AML-193 (cell line): ENCODE data around the gene CA6.
"Not testable (repeated sequence)": the region's sequence is repeated elsewhere in the genome, so short reads cannot be mapped to it uniquely, and the experiment has no call there.

Source experiments
- DNase-seq, 2 experiments: peaks; one replicate each; lab custom pipeline; 2025; lab: John Stamatoyannopoulos, UW

CA6 gene

GRCh38 chr1:8969937-8970336, 24.3 kb downstream of the CA6 start:
- no peak for DNase-seq

GRCh38 chr1:8970870-8971337, 25.2 kb downstream of the CA6 start:
- DNase-seq = no peak

- DNase-seq = no peak
Observed at GRCh38 chr1:8974551-8974950, 28.9 kb downstream of the CA6 start.

- DNase-seq = no peak
Observed at GRCh38 chr1:8976338-8976737, 30.7 kb downstream of the CA6 start.

DNA sequence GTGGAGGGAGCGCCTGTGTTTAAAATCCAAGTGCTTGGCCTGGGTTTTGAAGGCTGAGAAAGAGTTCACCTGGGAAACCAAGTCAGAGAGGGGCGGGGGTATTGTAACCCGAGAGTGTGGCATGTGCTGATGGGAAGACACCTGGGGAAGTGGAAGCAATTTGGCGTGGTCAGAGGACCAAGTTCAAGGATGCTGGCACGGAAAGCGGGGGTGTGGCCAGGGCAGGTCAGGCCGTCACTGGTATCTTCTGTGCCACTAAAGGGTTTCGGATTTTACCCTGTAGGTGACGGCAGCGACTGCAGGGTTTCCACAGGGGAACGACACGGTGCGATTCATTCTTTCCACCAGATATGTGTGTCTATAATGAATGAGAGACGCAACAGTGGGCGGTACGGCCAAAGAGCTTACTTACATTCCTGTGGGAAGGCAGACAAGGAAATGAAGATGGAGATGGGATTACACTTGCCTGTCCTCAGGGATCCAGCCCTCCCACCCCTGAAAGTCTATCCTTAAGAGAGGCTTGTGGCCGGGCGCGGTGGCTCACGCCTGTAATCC, 31.3 kb downstream of the CA6 start:
- no peak for DNase-seq

DNA sequence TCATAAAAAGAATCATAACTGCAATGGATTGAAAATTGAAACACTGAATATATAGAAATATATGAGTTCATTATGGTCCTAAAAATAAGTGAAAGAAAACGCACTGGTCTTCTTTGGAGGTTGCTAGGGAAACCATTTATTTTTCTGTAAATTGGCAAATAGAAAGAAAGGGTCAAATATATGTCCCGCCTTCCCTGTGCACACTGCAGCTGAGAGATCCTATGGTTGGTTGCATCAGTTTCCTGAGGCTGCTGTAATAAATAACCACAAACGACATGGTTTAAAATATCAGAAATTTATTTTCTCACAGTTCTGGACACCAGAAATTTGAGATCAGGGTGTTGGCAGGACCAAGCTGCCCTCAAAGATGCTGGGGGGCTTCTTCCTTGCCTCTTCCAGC, 35.0 kb downstream of the CA6 start:
- peak; percentile 67 to 68 for DNase-seq

DNA sequence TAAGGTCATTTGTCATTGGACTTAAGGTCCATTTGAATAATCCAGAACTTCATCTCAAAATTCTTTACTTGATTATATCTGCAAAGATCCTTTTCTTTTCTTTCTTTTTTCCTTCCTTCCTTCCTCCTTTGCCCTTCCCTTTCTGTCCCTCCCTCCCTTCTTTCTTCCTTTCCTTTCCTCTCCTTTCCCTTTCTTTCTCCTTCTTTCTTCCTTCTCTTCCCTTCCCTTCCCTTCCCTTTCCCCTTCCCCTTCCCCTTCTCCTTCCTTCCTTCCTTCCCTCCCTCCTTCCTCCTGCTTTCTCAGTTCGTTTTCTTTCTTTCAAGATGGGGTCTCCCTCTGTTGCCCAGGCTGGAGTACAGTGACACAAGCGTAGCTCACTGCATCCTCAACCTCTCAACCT, 35.5 kb downstream of the CA6 start:
- DNase-seq = no peak

DNA sequence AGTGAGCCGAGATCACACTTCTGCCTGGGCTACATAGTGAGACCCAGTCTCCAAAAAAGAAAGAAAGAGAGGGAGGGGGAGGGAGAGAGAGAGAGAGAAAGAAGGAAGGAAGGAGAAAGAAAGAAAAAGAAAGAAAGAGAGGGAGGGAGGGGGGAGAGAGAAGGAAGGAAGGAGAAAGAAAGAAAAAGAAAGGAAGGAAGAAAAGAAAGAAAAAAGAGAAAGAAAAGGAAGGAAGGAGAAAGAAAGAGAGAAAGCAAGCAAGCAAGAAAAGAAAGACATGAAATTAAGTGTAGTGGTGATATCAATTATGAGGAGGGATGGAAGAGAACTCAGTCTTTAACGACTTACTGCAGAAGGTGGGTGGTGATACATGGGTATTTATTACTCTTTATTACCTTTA, 38.5 kb downstream of the CA6 start:
- no peak for DNase-seq

DNA sequence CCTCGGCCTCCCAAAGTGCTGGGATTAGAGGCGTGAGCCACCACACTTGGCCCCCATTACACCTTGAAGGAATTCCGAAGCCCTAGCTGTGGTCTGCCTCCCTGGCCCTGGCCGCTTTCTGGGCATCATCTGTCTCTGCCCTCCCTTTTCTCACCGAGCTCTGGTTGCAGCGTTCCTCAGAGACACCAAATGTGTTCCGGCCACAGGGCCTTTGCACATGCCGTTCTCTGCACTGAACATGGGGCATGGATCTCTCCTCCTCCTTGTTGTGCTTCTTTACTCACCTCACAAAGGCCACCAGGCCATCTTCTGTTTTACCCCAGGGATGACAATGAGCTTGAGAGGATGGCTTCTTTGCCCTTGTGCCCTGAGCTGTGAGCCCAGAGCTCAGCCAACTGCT, 39.3 kb downstream of the CA6 start:
- DNase-seq = no peak

- DNase-seq = no peak
Observed at GRCh38 chr1:8985915-8986813, 40.5 kb downstream of the CA6 start.

GRCh38 chr1:8986814-8987190, 41.1 kb downstream of the CA6 start:
- DNase-seq = no peak

DNA sequence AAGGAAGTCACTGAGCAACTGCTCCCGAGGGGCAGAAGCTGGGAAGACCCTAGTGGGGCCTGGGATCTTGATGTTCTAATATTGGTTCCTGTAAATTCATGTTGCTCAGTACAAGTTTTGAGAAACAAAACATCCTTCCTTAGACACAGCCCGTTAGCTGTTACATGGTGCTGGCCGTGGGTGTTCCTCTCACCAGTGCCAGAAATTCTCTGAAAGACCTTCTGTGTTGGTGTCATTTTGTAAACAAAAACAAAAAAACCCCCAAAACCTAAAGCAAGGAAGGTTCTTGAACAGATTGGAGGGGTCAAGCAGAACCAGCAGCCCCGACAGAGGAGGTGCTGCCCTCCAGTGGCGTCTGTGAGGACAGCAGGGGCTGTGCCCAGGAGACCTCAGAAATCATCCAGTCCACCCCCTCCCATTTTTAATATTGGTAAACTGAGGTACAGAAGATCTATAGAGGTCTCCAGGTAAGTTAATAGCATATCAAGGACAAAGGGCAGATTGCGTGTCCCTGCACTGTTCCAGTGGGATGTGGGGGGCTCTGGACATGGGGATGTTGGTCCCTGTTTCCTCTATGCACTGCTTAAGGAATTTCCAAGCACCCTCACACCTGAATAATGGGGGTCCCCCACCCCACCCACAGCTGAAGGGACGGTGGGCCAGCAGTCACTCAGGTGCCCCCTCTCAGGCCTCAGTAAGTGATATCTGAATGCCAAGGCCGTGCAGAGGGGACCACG, 42.4 kb downstream of the CA6 start:
- no peak for DNase-seq

DNA sequence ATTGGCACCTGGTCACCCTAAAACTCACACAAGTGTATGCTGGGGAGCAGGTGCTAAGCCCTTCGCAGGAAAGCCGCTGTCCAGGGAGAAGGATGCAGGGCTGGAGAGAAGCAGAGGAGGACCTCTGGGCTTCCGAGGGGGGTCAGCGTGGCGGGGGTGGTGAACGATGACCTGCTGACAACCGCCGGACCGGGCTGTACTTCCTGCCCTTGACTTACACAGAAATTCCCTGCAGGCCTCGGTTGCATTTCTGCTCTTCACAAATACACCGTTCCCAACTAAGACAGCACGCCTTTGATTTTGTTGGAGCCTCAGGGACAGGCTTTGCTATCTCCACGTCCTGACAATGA, 42.9 kb downstream of the CA6 start:
- no peak for DNase-seq

DNA sequence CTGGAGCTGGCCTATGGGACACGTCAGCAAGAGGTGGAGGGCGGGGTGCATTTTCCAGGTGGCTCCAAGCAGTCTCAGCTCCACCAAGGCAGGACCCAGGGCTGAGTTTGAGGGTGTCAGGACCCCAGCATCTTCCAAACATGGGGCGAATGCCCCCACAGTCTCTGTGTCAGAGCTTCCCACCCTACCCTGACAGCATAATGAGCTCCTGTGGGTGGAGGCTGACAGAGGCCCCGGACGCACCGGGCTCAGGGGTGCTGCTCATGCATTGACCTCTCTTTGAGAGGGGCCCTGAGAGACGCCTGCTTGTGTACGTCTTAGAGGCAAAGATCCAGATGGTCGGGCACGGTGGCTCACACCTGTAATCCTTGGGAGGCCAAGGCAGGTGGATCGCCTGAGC, 43.4 kb downstream of the CA6 start:
- DNase-seq = no peak

GRCh38 chr1:8989821-8990220, 44.2 kb downstream of the CA6 start:
- no peak for DNase-seq

DNA sequence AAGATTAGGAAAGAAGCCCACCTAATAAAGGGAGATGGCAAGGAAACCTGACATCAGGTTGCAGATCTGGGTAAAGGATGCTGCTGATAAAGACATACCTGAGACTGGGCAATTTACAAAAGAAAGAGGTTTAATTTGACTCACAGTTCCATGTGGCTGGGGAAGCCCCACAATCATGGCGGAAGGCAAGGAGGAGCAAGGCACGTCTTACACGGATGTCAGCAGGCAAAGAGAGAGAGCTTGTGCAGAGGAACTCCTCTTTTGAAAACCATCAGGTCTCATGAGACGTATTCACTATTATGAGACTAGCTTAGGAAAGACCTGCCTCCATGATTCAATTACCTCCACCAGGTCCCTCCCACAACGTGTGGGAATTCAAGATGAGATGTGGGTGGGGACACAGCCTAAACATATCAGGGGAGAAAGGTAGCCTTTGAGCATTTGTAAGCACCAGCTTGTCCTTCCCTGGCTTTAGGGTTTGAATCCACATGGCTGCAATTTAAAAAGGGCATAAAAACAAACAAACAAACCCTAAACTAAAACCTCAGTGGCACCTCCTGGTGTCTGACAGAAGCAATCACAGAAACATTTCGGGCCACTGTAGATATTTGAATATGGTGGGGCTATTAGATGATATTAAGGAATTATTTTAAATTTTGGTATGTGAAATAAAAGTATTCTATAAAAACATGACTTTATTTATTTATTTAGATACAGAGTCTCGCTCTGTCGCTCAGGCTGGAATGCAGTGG, 47.4 kb downstream of the CA6 start:
- no peak for DNase-seq

DNA sequence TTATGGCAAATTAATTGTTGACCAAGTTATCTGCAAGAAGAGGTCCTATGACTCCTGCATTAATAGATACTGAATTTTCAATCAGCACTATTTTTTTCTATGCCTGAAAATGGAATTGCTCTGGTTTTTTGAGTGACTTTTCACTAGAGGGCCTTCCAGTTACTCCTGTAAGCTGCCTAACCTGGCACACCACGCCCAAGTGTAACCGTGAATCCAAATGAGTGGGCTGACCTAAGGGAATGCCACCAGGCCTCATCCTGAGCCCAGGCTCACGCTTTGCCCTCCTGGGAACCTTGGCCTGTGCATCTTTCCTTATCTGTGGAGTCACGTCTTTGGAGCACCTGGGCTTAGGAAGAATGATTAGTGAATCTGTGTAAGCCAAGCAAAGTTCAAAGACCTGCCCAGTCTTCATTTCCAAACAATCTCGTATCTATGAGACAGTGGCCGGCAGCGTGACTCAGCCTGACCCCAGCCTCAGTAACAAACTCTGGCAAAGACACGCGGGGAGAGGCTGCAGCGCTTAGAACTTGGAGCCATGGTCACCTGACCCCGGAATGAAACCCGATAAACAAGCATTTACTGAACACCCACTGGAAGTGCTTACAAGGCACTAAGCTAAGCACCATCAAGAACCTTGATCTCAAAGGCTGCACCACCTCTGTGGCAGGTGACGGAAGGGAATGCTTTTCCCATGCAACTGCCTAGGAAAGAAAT, 48.5 kb downstream of the CA6 start:
- DNase-seq = not testable (repeated sequence)

GRCh38 chr1:9001534-9002214, 56.0 kb downstream of the CA6 start:
- not testable (repeated sequence) for DNase-seq

GRCh38 chr1:9002215-9002560, 56.5 kb downstream of the CA6 start:
- not testable (repeated sequence) for DNase-seq

GRCh38 chr1:9004031-9004699, 58.5 kb downstream of the CA6 start:
- no peak for DNase-seq
